Fibroblast of lung (primary cell): Measurements from ENCODE around the gene LYAR. TPM values are rescaled to one million over a fixed set of nuclear protein-coding genes. Genes with fewer than 3 reads are reported as not detected.
A peak's percentile ranks its signal among the peaks of the same experiment; 100 is the strongest.
"Not testable (repeated sequence)": the region's sequence is repeated elsewhere in the genome, so short reads cannot be mapped to it uniquely, and the experiment has no call there.

Experiments used
- DNase-seq, 2 donors: peaks; one replicate each; pipeline versions ENCODE4 v3.0.0 to v3.0.0-alpha.2; 2010; ENCODE audit warnings: low read depth in 2 of 2
- H2AFZ ChIP-seq: 2 replicates; pipeline ENCODE4 v1.5.1; 2012; ENCODE audit warnings: low read length, control low read depth, inconsistent platforms
- H3K27ac ChIP-seq: 2 replicates; pipeline ENCODE4 v1.5.1; 2011; ENCODE audit warnings: low read length, control low read depth; ENCODE audit not compliant: insufficient read depth
- H3K27me3 ChIP-seq: 2 replicates; pipeline ENCODE4 v1.5.1; 2011; ENCODE audit warnings: mild to moderate bottlenecking, low read length; ENCODE audit not compliant: control insufficient read depth, insufficient read depth
- H3K36me3 ChIP-seq: 2 replicates; pipeline ENCODE4 v1.5.1; 2011; ENCODE audit warnings: low read length; ENCODE audit not compliant: control insufficient read depth, insufficient read depth
- H3K4me1 ChIP-seq: 2 replicates; pipeline ENCODE4 v1.5.1; 2011; ENCODE audit warnings: low read length; ENCODE audit not compliant: control insufficient read depth, insufficient read depth; ENCODE audit errors: extremely low read depth
- H3K4me2 ChIP-seq: 2 replicates; pipeline ENCODE4 v1.5.1; 2011; ENCODE audit warnings: low read length, control low read depth; ENCODE audit not compliant: insufficient read depth; ENCODE audit errors: extremely low read depth
- H3K4me3 ChIP-seq, 4 experiments: fragments of 200-600 bp in 1 of 4; sonication (generic) in 1 of 4; replicated peaks in 1 of 4; 2 replicates each; pipeline ENCODE4 v1.5.1; 2011 to 2016; ENCODE audit warnings: low read length in 4 of 4, low read depth in 3 of 4, mild to moderate bottlenecking in 3 of 4, control low read depth in 2 of 4, inconsistent platforms in 1 of 4, mixed read lengths in 1 of 4; ENCODE audit not compliant: insufficient read depth in 1 of 4; ENCODE audit errors: control extremely low read depth in 1 of 4
- H3K79me2 ChIP-seq: 2 replicates; pipeline ENCODE4 v1.5.1; 2012; ENCODE audit warnings: mild to moderate bottlenecking, low read length, inconsistent platforms; ENCODE audit not compliant: control insufficient read depth, insufficient read depth
- H3K9ac ChIP-seq: 2 replicates; pipeline ENCODE4 v1.5.1; 2011; ENCODE audit warnings: mild to moderate bottlenecking, low read length, control low read depth; ENCODE audit not compliant: insufficient read depth
- H3K9me3 ChIP-seq: 2 replicates; pipeline ENCODE4 v1.5.1; 2012; ENCODE audit warnings: low read depth, low read length; ENCODE audit not compliant: control insufficient read depth, insufficient read depth
- H4K20me1 ChIP-seq: 2 replicates; pipeline ENCODE4 v1.5.1; 2011; ENCODE audit warnings: low read length; ENCODE audit not compliant: control insufficient read depth, insufficient read depth; ENCODE audit errors: extremely low read depth
- CTCF ChIP-seq, 2 donors: IDR thresholded peaks in 1 of 2; conservative IDR thresholded peaks in 1 of 2; 1 replicate in 1 of 2; 2 replicates in 1 of 2; pipeline ENCODE4 v1.5.1; 2011 to 2012; ENCODE audit warnings: low read length in 2 of 2, control low read depth in 1 of 2, inconsistent platforms in 1 of 2, low read depth in 1 of 2, mild to moderate bottlenecking in 1 of 2
- EZH2 ChIP-seq: IDR thresholded peaks from 2 replicates; pipeline ENCODE4 v1.5.1; 2012; ENCODE audit warnings: low read length, control low read depth, mild to moderate bottlenecking; ENCODE audit errors: missing control alignments
- polyA plus RNA-seq, 2 donors: library from polyadenylated mRNA; depleted of rRNA in 1 of 2; stranded (reverse) in 1 of 2; unstranded in 1 of 2; fragments of >200 nt; gene quantifications; 2 replicates each; pipeline ENCODE4 v1.2.1, GENCODE V29; 2011 to 2012; ENCODE audit warnings: missing spikeins in 1 of 2
- total RNA-seq: library from RNA; depleted of rRNA; stranded (reverse); fragments of >200 nt; gene quantifications from 2 replicates; pipeline ENCODE4 v1.2.1, GENCODE V29; 2014

The LYAR gene
- total and polyA plus RNA-seq, 2 donors (not counting 1 experiment from before 2014, with no cell fraction given), result 10.1 to 11.1 TPM

GRCh38 chr4:4248029-4248884, 41.7 kb downstream of the LYAR start, which contains the start of gene TMEM128:
TSS of gene TMEM128 (minus strand) at chr4:4248223. CDS start at chr4:4248202, 21 bp downstream.
- peaks cover 4% of the 10 kb centered on the region for H3K36me3 ChIP-seq
- H3K27me3 ChIP-seq, result no peaks in the 10 kb centered on the region
- peak within 1 kb of the TSS; percentile 96 for H3K4me2 ChIP-seq
- TF ChIP-seq EZH2 (no peak), CTCF (conservative IDR thresholded peaks at IDR 0.05 in 1 of 2, IDR thresholded peaks at IDR 0.05 in 1 of 2; ENCODE audit: low read depth in 1 of 2, low read length in 2 of 2) (peak; percentile 19 to 20)
- H3K4me3 ChIP-seq, result peak within 1 kb of the TSS; percentile 79 to 99 (median 93)
- no peaks in the 10 kb centered on the region for H3K9me3 ChIP-seq
- peak within 1 kb of the TSS; percentile 96 for H3K9ac ChIP-seq
- H4K20me1 ChIP-seq, result no peaks in the 10 kb centered on the region
- H3K27ac ChIP-seq, result peak within 1 kb of the TSS; percentile 92
- peaks cover 4% of the 10 kb centered on the region for H3K4me1 ChIP-seq
- peak; percentile 93 to 95 for DNase-seq
- H2AFZ ChIP-seq, result peak within 1 kb of the TSS; percentile 83
- H3K79me2 ChIP-seq, result peaks cover 10% of the 10 kb centered on the region

- H3K4me3 ChIP-seq, result peak overlapping the region; percentile 79 to 99 (median 93)
- peak overlapping the region; percentile 96 for H3K4me2 ChIP-seq
- no peaks in the 10 kb centered on the region for H3K27me3 ChIP-seq
- no peak for DNase-seq
- H3K9me3 ChIP-seq, result no peaks in the 10 kb centered on the region
- H3K27ac ChIP-seq, result peak overlapping the region; percentile 92
- H4K20me1 ChIP-seq, result no peaks in the 10 kb centered on the region
- H3K79me2 ChIP-seq, result peaks cover 10% of the 10 kb centered on the region
- peak overlapping the region; percentile 79 for H2AFZ ChIP-seq
- peaks cover 4% of the 10 kb centered on the region for H3K4me1 ChIP-seq
- no peak for TF ChIP-seq EZH2
- H3K9ac ChIP-seq, result peak overlapping the region; percentile 96
- peaks cover 4% of the 10 kb centered on the region for H3K36me3 ChIP-seq
Measured at GRCh38 chr4:4247696-4248028, 42.3 kb downstream of the LYAR start.

GRCh38 chr4:4245172-4245571, 44.8 kb downstream of the LYAR start:
- Histone ChIP-seq H3K27ac (no peak overlapping the region), H3K4me1 (peaks cover 4% of the 10 kb centered on the region), H3K4me2 (no peak overlapping the region), H3K79me2 (peaks cover 10% of the 10 kb centered on the region), H3K9ac (no peak overlapping the region), H2AFZ (no peak overlapping the region), H3K9me3 (no peaks in the 10 kb centered on the region), H3K4me3 (no peak overlapping the region), H3K27me3 (no peaks in the 10 kb centered on the region), H3K36me3 (peaks cover 6% of the 10 kb centered on the region), H4K20me1 (no peaks in the 10 kb centered on the region)
- TF ChIP-seq EZH2 (no peak), CTCF (conservative IDR thresholded peaks at IDR 0.05 in 1 of 2, IDR thresholded peaks at IDR 0.05 in 1 of 2; ENCODE audit: low read depth in 1 of 2, low read length in 2 of 2) (no peak)
- DNase-seq, result no peak

- not testable (repeated sequence) for H3K27me3 ChIP-seq, H3K79me2 ChIP-seq, DNase-seq, H3K9me3 ChIP-seq, H3K27ac ChIP-seq, H3K4me2 ChIP-seq, H3K36me3 ChIP-seq, H4K20me1 ChIP-seq, H2AFZ ChIP-seq, H3K4me3 ChIP-seq, H3K9ac ChIP-seq, H3K4me1 ChIP-seq
Measured at GRCh38 chr4:4239551-4239950, 50.4 kb downstream of the LYAR start.
